Adrenal gland (tissue), 5 donors: ENCODE data around the gene TEX2.

Experiments used
- CTCF ChIP-seq, 6 experiments: fragments of 450-650 bp in 4 of 6; fragments of 200-600 bp in 2 of 6; sonication (generic) in 1 of 6; IDR thresholded peaks; 1 replicate in 5 of 6; 2 replicates in 1 of 6; pipeline versions ENCODE4 v1.5.1 to v1.8.0; 2016 to 2021; ENCODE audit warnings: antibody characterized with exemption in 6 of 6, mild to moderate bottlenecking in 2 of 6, moderate library complexity in 1 of 6
- POLR2A ChIP-seq, 2 donors: fragments of 450-650 bp; IDR thresholded peaks; one replicate each; pipeline ENCODE4 v1.6.1; 2017; ENCODE audit warnings: antibody characterized with exemption in 2 of 2, mild to moderate bottlenecking in 2 of 2, moderate library complexity in 1 of 2
- donor health status: DM: no; HTN: no; CAD: no.

GRCh38 chr17:64205804-64206203 lies 57.3 kb downstream of the TEX2 start:
- TF ChIP-seq CTCF (IDR thresholded peaks at IDR 0.05) (no peak), POLR2A (IDR thresholded peaks at IDR 0.05) (no peak)
